ENCODE data around the gene WFIKKN1. TPM values are rescaled to one million over a fixed set of nuclear protein-coding genes. Genes with fewer than 3 reads are reported as not detected.

WFIKKN1 gene
- total RNA-seq, 1 experiment from 2014 or later = 12.3 TPM

DNA sequence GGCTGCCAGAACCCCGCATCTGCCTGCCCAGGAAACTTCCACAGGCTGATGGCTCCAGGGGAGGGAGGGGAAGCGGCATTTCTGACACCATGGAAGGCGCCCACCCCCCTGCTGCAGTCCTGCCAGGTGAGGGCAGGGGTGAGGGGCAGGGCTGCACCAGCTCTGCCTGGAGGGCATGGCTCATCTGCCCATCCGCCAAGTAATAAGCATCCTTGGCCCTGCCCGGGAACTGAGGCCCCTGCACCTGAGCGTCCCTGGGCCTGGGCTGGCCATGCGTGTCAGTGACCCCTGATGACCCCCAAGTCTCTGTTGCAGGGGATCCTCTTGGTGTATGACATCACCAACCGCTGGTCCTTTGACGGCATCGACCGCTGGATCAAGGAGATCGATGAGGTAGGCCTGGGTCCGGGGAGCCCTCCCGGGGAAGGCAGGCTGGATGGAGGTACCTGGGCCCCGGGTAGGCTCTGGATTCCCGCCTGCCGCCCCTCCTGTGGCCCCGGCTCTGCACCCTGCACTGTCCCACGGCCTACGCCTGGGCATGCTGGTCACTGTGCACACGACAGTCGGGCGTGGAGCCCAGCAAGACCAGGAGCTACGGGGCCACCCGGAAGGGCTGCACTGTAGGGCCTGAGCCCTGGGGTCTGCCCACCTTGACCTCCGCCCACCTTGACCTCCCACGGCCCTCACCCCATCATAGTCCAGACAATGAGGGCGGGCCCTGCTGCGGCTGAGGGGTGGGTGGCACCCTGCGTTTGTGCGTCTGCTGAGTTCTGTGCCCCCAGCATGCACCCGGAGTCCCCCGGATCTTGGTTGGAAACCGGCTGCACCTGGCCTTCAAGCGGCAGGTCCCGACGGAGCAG is 5.4 kb upstream of the WFIKKN1 start:
- Mint-ChIP-seq H3K36me3 (peaks cover 3% of the 10 kb centered on the region; the same call in 1 of the 2 replicates), H3K4me3 (no peak overlapping the region), H3K27ac (0 out of 2 replicates have a peak overlapping the region, but pooled peaks have one; percentile 65), H3K27me3 (ENCODE audit: low read depth) (no peaks in the 10 kb centered on the region), H3K4me1 (peaks cover 42% of the 10 kb centered on the region), H3K9me3 (no peaks in the 10 kb centered on the region)
- no peak for TF ChIP-seq OVOL2 (CRISPR knock-in tag; IDR thresholded peaks at IDR 0.05; ENCODE audit: borderline replicate concordance)
- no peak for TF ChIP-seq SMAD3 (CRISPR knock-in tag; IDR thresholded peaks at IDR 0.05; ENCODE audit: borderline replicate concordance)
- TF ChIP-seq ESRRA (CRISPR knock-in tag; IDR thresholded peaks at IDR 0.05; ENCODE audit: borderline replicate concordance) = no peak
- no peak for TF ChIP-seq NR3C1 (CRISPR knock-in tag; conservative IDR thresholded peaks at IDR 0.05; ENCODE audit: low read depth)
- TF ChIP-seq NFE2L1 (CRISPR knock-in tag; IDR thresholded peaks at IDR 0.05) = no peak
- TF ChIP-seq, protein P1, sequence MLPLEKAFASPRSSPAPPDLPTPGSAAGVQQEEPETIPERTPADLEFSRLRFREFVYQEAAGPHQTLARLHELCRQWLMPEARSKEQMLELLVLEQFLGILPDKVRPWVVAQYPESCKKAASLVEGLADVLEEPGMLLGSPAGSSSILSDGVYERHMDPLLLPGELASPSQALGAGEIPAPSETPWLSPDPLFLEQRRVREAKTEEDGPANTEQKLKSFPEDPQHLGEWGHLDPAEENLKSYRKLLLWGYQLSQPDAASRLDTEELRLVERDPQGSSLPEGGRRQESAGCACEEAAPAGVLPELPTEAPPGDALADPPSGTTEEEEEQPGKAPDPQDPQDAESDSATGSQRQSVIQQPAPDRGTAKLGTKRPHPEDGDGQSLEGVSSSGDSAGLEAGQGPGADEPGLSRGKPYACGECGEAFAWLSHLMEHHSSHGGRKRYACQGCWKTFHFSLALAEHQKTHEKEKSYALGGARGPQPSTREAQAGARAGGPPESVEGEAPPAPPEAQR (CRISPR knock-in tag; IDR thresholded peaks at IDR 0.05) = no peak
- TF ChIP-seq ZNF423 (CRISPR knock-in tag; IDR thresholded peaks at IDR 0.05) = no peak
- TF ChIP-seq FOXJ3 (CRISPR knock-in tag; IDR thresholded peaks at IDR 0.05; ENCODE audit: borderline replicate concordance) = no peak
- no peak for TF ChIP-seq SP1 (CRISPR knock-in tag; conservative IDR thresholded peaks at IDR 0.05)
- TF ChIP-seq HMGA2 (CRISPR knock-in tag; IDR thresholded peaks at IDR 0.05) = no peak
- TF ChIP-seq CREB1 (CRISPR knock-in tag; IDR thresholded peaks at IDR 0.05) = no peak
- TF ChIP-seq, protein P2, sequence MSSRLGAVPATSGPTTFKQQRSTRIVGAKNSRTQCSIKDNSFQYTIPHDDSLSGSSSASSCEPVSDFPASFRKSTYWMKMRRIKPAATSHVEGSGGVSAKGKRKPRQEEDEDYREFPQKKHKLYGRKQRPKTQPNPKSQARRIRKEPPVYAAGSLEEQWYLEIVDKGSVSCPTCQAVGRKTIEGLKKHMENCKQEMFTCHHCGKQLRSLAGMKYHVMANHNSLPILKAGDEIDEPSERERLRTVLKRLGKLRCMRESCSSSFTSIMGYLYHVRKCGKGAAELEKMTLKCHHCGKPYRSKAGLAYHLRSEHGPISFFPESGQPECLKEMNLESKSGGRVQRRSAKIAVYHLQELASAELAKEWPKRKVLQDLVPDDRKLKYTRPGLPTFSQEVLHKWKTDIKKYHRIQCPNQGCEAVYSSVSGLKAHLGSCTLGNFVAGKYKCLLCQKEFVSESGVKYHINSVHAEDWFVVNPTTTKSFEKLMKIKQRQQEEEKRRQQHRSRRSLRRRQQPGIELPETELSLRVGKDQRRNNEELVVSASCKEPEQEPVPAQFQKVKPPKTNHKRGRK (CRISPR knock-in tag; IDR thresholded peaks at IDR 0.05; ENCODE audit: borderline replicate concordance) = no peak
- TF ChIP-seq, protein P3, sequence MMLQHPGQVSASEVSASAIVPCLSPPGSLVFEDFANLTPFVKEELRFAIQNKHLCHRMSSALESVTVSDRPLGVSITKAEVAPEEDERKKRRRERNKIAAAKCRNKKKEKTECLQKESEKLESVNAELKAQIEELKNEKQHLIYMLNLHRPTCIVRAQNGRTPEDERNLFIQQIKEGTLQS (CRISPR knock-in tag; conservative IDR thresholded peaks at IDR 0.05) = no peak
- TF ChIP-seq, protein P4, sequence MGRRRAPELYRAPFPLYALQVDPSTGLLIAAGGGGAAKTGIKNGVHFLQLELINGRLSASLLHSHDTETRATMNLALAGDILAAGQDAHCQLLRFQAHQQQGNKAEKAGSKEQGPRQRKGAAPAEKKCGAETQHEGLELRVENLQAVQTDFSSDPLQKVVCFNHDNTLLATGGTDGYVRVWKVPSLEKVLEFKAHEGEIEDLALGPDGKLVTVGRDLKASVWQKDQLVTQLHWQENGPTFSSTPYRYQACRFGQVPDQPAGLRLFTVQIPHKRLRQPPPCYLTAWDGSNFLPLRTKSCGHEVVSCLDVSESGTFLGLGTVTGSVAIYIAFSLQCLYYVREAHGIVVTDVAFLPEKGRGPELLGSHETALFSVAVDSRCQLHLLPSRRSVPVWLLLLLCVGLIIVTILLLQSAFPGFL (CRISPR knock-in tag; IDR thresholded peaks at IDR 0.05; ENCODE audit: borderline replicate concordance) = no peak
- TF ChIP-seq, protein P5, sequence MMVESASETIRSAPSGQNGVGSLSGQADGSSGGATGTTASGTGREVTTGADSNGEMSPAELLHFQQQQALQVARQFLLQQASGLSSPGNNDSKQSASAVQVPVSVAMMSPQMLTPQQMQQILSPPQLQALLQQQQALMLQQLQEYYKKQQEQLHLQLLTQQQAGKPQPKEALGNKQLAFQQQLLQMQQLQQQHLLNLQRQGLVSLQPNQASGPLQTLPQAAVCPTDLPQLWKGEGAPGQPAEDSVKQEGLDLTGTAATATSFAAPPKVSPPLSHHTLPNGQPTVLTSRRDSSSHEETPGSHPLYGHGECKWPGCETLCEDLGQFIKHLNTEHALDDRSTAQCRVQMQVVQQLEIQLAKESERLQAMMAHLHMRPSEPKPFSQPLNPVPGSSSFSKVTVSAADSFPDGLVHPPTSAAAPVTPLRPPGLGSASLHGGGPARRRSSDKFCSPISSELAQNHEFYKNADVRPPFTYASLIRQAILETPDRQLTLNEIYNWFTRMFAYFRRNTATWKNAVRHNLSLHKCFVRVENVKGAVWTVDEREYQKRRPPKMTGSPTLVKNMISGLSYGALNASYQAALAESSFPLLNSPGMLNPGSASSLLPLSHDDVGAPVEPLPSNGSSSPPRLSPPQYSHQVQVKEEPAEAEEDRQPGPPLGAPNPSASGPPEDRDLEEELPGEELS (CRISPR knock-in tag; IDR thresholded peaks at IDR 0.05) = no peak
- CTCF ChIA-PET = interaction anchor here (0.9 to 1.4 kb wide), 3 partner anchors 23 to 48 kb away, joined by 3 to 5 read pairs (median 3); no protein-coding TSS in a partner anchor
- DNase-seq (ENCODE audit: low spot score) (no peak), ATAC-seq (no peak)
- POLR2A ChIA-PET = no interaction called here

DNA sequence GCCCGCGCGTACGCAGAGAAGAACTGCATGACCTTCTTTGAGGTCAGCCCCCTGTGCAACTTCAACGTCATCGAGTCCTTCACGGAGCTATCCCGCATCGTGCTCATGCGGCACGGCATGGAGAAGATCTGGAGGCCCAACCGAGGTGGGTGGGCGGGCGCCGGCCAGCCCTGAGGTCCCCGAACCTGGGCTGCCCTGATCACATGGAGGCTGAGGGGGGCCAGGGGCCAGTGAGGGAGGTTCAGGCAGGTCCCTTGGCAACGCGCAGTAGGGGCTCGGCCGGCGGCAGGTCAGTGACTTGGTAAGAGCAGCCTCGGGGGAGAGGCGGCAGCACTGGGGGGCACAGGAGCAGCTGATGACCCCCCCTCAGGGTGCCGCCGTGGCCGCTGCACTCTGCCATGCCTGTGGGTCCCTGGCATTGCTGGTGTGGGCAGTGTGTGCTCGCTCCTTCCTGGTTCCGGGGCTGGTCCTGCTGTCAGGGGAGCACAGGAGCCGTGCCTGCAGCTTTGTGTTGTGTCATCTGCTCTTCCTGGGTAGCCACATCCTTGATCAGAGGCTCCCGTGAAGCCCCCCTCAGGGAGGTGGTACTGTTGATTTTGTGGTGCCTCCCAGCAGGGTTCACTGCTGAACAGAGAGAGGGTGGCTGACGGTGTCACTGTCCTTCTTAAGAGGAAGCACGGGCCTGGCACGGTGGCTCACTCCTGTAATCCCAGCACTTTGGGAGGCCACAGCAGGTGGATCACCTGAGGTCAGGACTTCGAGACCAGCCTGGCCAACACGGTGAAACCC is 4.6 kb upstream of the WFIKKN1 start:
- Mint-ChIP-seq H3K27me3 (ENCODE audit: low read depth) (no peaks in the 10 kb centered on the region), H3K36me3 (peaks cover 3% of the 10 kb centered on the region; the same call in 1 of the 2 replicates), H3K9me3 (no peaks in the 10 kb centered on the region), H3K27ac (peak overlapping the region; percentile 65; the same call in 1 of the 2 replicates), H3K4me3 (no peak overlapping the region), H3K4me1 (peaks cover 42% of the 10 kb centered on the region)
- DNase-seq (ENCODE audit: low spot score) = no peak
- ATAC-seq = no peak
- ChIA-PET POLR2A (no interaction called here), CTCF (no interaction called here)
- TF ChIP-seq JUN (CRISPR knock-in tag; IDR thresholded peaks at IDR 0.05) (no peak), ELF4 (CRISPR knock-in tag; IDR thresholded peaks at IDR 0.05; ENCODE audit: low read depth) (no peak), NR1H2 (CRISPR knock-in tag; IDR thresholded peaks at IDR 0.05) (no peak), RORB (CRISPR knock-in tag; IDR thresholded peaks at IDR 0.05) (no peak)
